Adipose tissue (tissue), 3 donors: ENCODE measurements around the gene HNRNPDL. TPM values are rescaled to one million over a fixed set of nuclear protein-coding genes. Genes with fewer than 3 reads are reported as not detected.

Source experiments
- polyA plus RNA-seq, 3 donors: library from polyadenylated mRNA; stranded (reverse); fragments of 200-250 nt; gene quantifications; one replicate each; pipeline ENCODE4 v1.2.3, GENCODE V29; 2013
- donor health status: healthy with polysubstance abuse.
- donor health status: Bipolar disorder and iron deficiency.
- donor health status: healthy.

The HNRNPDL gene
- polyA plus RNA-seq, 3 donors = 174 to 293 (median 286) TPM

Other genes starting within 250 kb of the HNRNPDL start
- gene HNRNPD, start 56.5 kb downstream of the HNRNPDL start, polyA plus RNA-seq = 100 to 1,000 TPM in 2 of 3 donors, 10 to 100 TPM in 1; 78.2 to 168 (median 118) TPM
- gene ENOPH1, start 128 bp upstream of the HNRNPDL start, polyA plus RNA-seq = 10 to 100 TPM; 16.9 to 20.5 (median 18.0) TPM
- 10 to 100 TPM in 2 of 3 donors, 1 to 10 TPM in 1; 2.7 to 39.0 (median 14.4) TPM for gene TMEM150C, start 131.5 kb upstream of the HNRNPDL start, polyA plus RNA-seq